ENCODE measurements around the gene MESD.

MESD gene

GRCh38 chr15:81007428-81008064, 17.9 kb upstream of the MESD start:
- no peak for TF ChIP-seq CTCF (IDR thresholded peaks at IDR 0.05; ENCODE audit: insufficient read depth, low read depth, low read length, missing control alignments)
- no peak for DNase-seq (ENCODE audit: low read depth)
- no peak overlapping the region for H3K4me3 ChIP-seq (ENCODE audit: low read length)

- no peak overlapping the region for H3K4me3 ChIP-seq (ENCODE audit: low read length)
- no peak for DNase-seq (ENCODE audit: low read depth)
- TF ChIP-seq CTCF (IDR thresholded peaks at IDR 0.05; ENCODE audit: insufficient read depth, low read depth, low read length, missing control alignments) = no peak
Observed at GRCh38 chr15:81006124-81006523, 16.5 kb upstream of the MESD start.

GRCh38 chr15:81003097-81003350, 13.4 kb upstream of the MESD start:
- H3K4me3 ChIP-seq (ENCODE audit: low read length) = no peak overlapping the region
- no peak for TF ChIP-seq CTCF (IDR thresholded peaks at IDR 0.05; ENCODE audit: insufficient read depth, low read depth, low read length, missing control alignments)
- no peak for DNase-seq (ENCODE audit: low read depth)

- TF ChIP-seq CTCF (IDR thresholded peaks at IDR 0.05; ENCODE audit: insufficient read depth, low read depth, low read length, missing control alignments) = no peak
- peak overlapping the region; percentile 80 for H3K4me3 ChIP-seq (ENCODE audit: low read length)
- no peak for DNase-seq (ENCODE audit: low read depth)
Observed at GRCh38 chr15:81002331-81003096, 12.9 kb upstream of the MESD start.

- H3K4me3 ChIP-seq (ENCODE audit: low read length) = peak overlapping the region; percentile 80
- TF ChIP-seq CTCF (IDR thresholded peaks at IDR 0.05; ENCODE audit: insufficient read depth, low read depth, low read length, missing control alignments) = no peak
- no peak for DNase-seq (ENCODE audit: low read depth)
Observed at GRCh38 chr15:81002009-81002330, 12.4 kb upstream of the MESD start.

GRCh38 chr15:81001152-81002008, 11.8 kb upstream of the MESD start:
- TF ChIP-seq CTCF (IDR thresholded peaks at IDR 0.05; ENCODE audit: insufficient read depth, low read depth, low read length, missing control alignments) = no peak
- DNase-seq (ENCODE audit: low read depth) = peak; percentile 83
- H3K4me3 ChIP-seq (ENCODE audit: low read length) = peak overlapping the region; percentile 80
